WTC11 (cell line): ENCODE data around the gene GPR183. TPM values are rescaled to one million over a fixed set of nuclear protein-coding genes. Genes with fewer than 3 reads are reported as not detected.

Experiments used
- ATAC-seq: fragments of 200-7000 bp; cut with Tn5 transposase; 2 replicates; pipeline ENCODE4 v1.10.0; 2021; ENCODE audit warnings: mild to moderate bottlenecking, moderate library complexity
- CTCF ChIA-PET: fragments of 300-600 bp; sonication (Branson Sonifier 250); formaldehyde crosslinking; loops from one replicate; lab custom pipeline; 2021; ENCODE audit warnings: antibody characterized with exemption; lab: Charles Lee
- POLR2A ChIA-PET: fragments of 350-600 bp; sonication (Branson Sonifier 250); formaldehyde crosslinking; loops from one replicate; lab custom pipeline; 2021; ENCODE audit warnings: antibody characterized with exemption; lab: Charles Lee
- DNase-seq: peaks from one replicate; pipeline ENCODE4 v3.0.0; 2021; ENCODE audit warnings: low spot score
- H3K27ac Mint-ChIP-seq: 2 replicates; pipeline ENCODE4 v1.8.0; 2021; ENCODE audit warnings: mixed read lengths
- H3K27me3 Mint-ChIP-seq: 2 replicates; pipeline ENCODE4 v1.8.0; 2021; ENCODE audit warnings: low read depth, mild to moderate bottlenecking, moderate library complexity, mixed read lengths
- H3K36me3 Mint-ChIP-seq: 2 replicates; pipeline ENCODE4 v1.8.0; 2021; ENCODE audit warnings: mixed read lengths
- H3K4me1 Mint-ChIP-seq: 2 replicates; pipeline ENCODE4 v1.8.0; 2022; ENCODE audit warnings: mixed read lengths
- H3K4me3 Mint-ChIP-seq: 2 replicates; pipeline ENCODE4 v1.8.0; 2021; ENCODE audit warnings: mild to moderate bottlenecking, moderate library complexity, mixed read lengths
- H3K9me3 Mint-ChIP-seq: 2 replicates; pipeline ENCODE4 v1.8.0; 2021; ENCODE audit warnings: mixed read lengths
- AFF4 ChIP-seq: sonication (generic); formaldehyde crosslinking; IDR thresholded peaks from 2 replicates; pipeline ENCODE4 v1.8.1; 2023; ENCODE audit warnings: mild to moderate bottlenecking, missing genetic modification reagents, borderline replicate concordance
- ATF2 ChIP-seq: sonication (generic); formaldehyde crosslinking; IDR thresholded peaks from 2 replicates; pipeline ENCODE4 v1.8.1; 2022; ENCODE audit warnings: low read depth, missing genetic modification reagents, borderline replicate concordance
- ETV6 ChIP-seq: sonication (generic); formaldehyde crosslinking; IDR thresholded peaks from 2 replicates; pipeline ENCODE4 v1.8.1; 2022; ENCODE audit warnings: mild to moderate bottlenecking, missing genetic modification reagents
- JUN ChIP-seq: sonication (generic); formaldehyde crosslinking; IDR thresholded peaks from 2 replicates; pipeline ENCODE4 v1.8.0; 2023; ENCODE audit warnings: mild to moderate bottlenecking, missing genetic modification reagents
- KAT7 ChIP-seq: sonication (generic); formaldehyde crosslinking; IDR thresholded peaks from 2 replicates; pipeline ENCODE4 v1.8.1; 2023; ENCODE audit warnings: missing genetic modification reagents, mild to moderate bottlenecking, borderline replicate concordance
- MLX ChIP-seq: sonication (generic); formaldehyde crosslinking; IDR thresholded peaks from 2 replicates; pipeline ENCODE4 v1.8.1; 2023; ENCODE audit warnings: mild to moderate bottlenecking, missing genetic modification reagents, moderate library complexity
- NR1H2 ChIP-seq: sonication (generic); formaldehyde crosslinking; IDR thresholded peaks from 2 replicates; pipeline ENCODE4 v1.9.0; 2021; ENCODE audit warnings: mild to moderate bottlenecking, moderate library complexity, missing genetic modification reagents
- OVOL2 ChIP-seq: fragments of 250-450 bp; sonication (Bioruptor Pico); IDR thresholded peaks from 2 replicates; pipeline ENCODE4 v1.9.0; 2021; ENCODE audit warnings: mild to moderate bottlenecking, borderline replicate concordance
- PREB ChIP-seq: sonication (generic); formaldehyde crosslinking; IDR thresholded peaks from 2 replicates; pipeline ENCODE4 v1.8.1; 2022; ENCODE audit warnings: mild to moderate bottlenecking, missing genetic modification reagents, moderate library complexity, borderline replicate concordance
- RELA ChIP-seq: sonication (generic); formaldehyde crosslinking; IDR thresholded peaks from 2 replicates; pipeline ENCODE4 v1.8.1; 2022; ENCODE audit warnings: missing genetic modification reagents, mild to moderate bottlenecking, borderline replicate concordance
- SMAD3 ChIP-seq: sonication (generic); formaldehyde crosslinking; IDR thresholded peaks from 2 replicates; pipeline ENCODE4 v1.8.0; 2022; ENCODE audit warnings: missing genetic modification reagents, mild to moderate bottlenecking, borderline replicate concordance
- SMAD4 ChIP-seq: sonication (generic); formaldehyde crosslinking; IDR thresholded peaks from 2 replicates; pipeline ENCODE4 v1.8.0; 2022; ENCODE audit warnings: mild to moderate bottlenecking, missing genetic modification reagents
- STAT6 ChIP-seq: sonication (generic); formaldehyde crosslinking; conservative IDR thresholded peaks from 2 replicates; pipeline ENCODE4 v1.8.1; 2023; ENCODE audit warnings: mild to moderate bottlenecking, low read depth, missing genetic modification reagents, moderate library complexity
- ZNF138 ChIP-seq: sonication (generic); formaldehyde crosslinking; conservative IDR thresholded peaks from 2 replicates; pipeline ENCODE4 v1.8.1; 2022; ENCODE audit warnings: mild to moderate bottlenecking, moderate library complexity, missing genetic modification reagents
- ZNF219 ChIP-seq: sonication (generic); formaldehyde crosslinking; IDR thresholded peaks from 2 replicates; pipeline ENCODE4 v1.8.0; 2023; ENCODE audit warnings: missing genetic modification reagents, mild to moderate bottlenecking, borderline replicate concordance
- ZNF263 ChIP-seq: sonication (generic); formaldehyde crosslinking; IDR thresholded peaks from 2 replicates; pipeline ENCODE4 v1.8.1; 2022; ENCODE audit warnings: low read depth, mild to moderate bottlenecking, moderate library complexity, missing genetic modification reagents
- ZNF416 ChIP-seq: fragments of 250-450 bp; sonication (Bioruptor Pico); IDR thresholded peaks from 2 replicates; pipeline ENCODE4 v1.9.0; 2021; ENCODE audit warnings: mild to moderate bottlenecking, inconsistent platforms
- ZSCAN18 ChIP-seq: fragments of 250-450 bp; sonication (Bioruptor Pico); IDR thresholded peaks from 2 replicates; pipeline ENCODE4 v2.1.2; 2022; ENCODE audit warnings: mild to moderate bottlenecking, moderate library complexity
- total RNA-seq: library from RNA; stranded (reverse); gene quantifications from 3 replicates; pipeline ENCODE4 v1.2.3, GENCODE V29; 2021

GPR183 gene
- total RNA-seq, 1 experiment from 2014 or later: 0.13 TPM

GRCh38 chr13:99342723-99343315 lies 35.6 kb upstream of the GPR183 start (continued):
- TF ChIP-seq MLX: no peak
- TF ChIP-seq, all 79 proteins: peak for 0

GRCh38 chr13:99341969-99342722 lies 34.9 kb upstream of the GPR183 start:
- H3K36me3 Mint-ChIP-seq: peaks cover 35% of the 10 kb centered on the region

More at GRCh38 chr13:99341969-99342722, 34.9 kb upstream of the GPR183 start:
- Mint-ChIP-seq H3K27me3 (no peaks in the 10 kb centered on the region), H3K9me3 (no peaks in the 10 kb centered on the region)
- TF ChIP-seq JUN (CRISPR knock-in tag) (no peak), OVOL2 (CRISPR knock-in tag) (no peak), AFF4 (CRISPR knock-in tag) (no peak), ZNF416 (CRISPR knock-in tag) (no peak), ETV6 (CRISPR knock-in tag) (no peak), PREB (CRISPR knock-in tag) (no peak), SMAD3 (CRISPR knock-in tag) (no peak), NR1H2 (CRISPR knock-in tag) (no peak), ZNF138 (CRISPR knock-in tag) (no peak), ZNF219 (CRISPR knock-in tag) (no peak), SMAD4 (CRISPR knock-in tag) (no peak), KAT7 (no peak), STAT6 (CRISPR knock-in tag) (no peak), ATF2 (CRISPR knock-in tag) (no peak), ZNF263 (CRISPR knock-in tag) (no peak), ZSCAN18 (no peak), RELA (CRISPR knock-in tag) (no peak)
- TF ChIP-seq, all 79 proteins: peak for 0
- peaks cover 4% of the 10 kb centered on the region; the same call in 1 of the 2 replicates for H3K4me1 Mint-ChIP-seq
- H3K4me3 Mint-ChIP-seq: no peak overlapping the region
- DNase-seq (no peak), ATAC-seq (no peak)
- ChIA-PET POLR2A (no interaction called here), CTCF (no interaction called here)
- no peak overlapping the region for H3K27ac Mint-ChIP-seq
